ENCODE measurements around the gene GOLGA6L9.
"Not testable (repeated sequence)": the region's sequence is repeated elsewhere in the genome, so short reads cannot be mapped to it uniquely, and the experiment has no call there.

Gene GOLGA6L9

DNA sequence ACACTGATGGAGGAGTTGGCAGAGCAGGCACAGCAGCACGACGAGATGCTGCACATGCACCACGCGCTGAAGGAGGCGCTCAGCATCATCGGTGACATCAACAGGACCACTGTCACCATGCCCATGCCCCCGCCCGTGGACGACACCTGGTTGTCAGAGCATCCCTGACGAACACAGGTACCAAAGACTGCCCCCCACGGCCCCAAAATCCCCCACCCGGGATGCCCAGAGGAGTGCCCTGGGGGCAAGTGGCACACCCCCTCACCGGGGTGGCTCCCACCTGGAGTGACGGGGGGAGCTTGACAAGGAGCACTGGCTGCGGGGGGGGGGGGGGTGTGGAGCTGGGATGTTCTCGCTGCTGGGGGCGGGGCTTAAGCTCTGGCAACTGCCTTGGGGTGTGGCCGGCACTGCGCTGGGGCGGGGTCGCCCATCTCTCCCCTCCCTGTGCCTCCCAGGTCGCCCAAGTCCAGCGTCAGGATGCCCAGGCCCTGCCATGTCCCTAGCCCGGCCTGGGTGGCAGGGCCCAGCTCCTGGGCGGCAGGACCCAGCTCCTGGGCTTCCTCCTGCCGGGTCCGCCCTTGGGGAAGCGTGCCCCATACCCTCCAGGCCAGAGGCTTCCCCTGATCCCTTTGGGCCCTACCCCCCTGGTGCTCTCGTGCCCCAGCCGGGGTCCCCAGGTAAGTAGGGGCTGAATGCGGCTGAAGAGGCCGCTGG, 42.8 kb downstream of the GOLGA6L9 start:
- DNase-seq: not testable (repeated sequence)

GRCh38 chr15:82474596-82475325, 45.1 kb downstream of the GOLGA6L9 start:
- not testable (repeated sequence) for DNase-seq

- not testable (repeated sequence) for DNase-seq
These were observed 45.8 kb downstream of the GOLGA6L9 start for GRCh38 chr15:82475345-82475967.

- not testable (repeated sequence) for DNase-seq
These were observed 47.2 kb downstream of the GOLGA6L9 start for GRCh38 chr15:82476697-82477342.

DNA sequence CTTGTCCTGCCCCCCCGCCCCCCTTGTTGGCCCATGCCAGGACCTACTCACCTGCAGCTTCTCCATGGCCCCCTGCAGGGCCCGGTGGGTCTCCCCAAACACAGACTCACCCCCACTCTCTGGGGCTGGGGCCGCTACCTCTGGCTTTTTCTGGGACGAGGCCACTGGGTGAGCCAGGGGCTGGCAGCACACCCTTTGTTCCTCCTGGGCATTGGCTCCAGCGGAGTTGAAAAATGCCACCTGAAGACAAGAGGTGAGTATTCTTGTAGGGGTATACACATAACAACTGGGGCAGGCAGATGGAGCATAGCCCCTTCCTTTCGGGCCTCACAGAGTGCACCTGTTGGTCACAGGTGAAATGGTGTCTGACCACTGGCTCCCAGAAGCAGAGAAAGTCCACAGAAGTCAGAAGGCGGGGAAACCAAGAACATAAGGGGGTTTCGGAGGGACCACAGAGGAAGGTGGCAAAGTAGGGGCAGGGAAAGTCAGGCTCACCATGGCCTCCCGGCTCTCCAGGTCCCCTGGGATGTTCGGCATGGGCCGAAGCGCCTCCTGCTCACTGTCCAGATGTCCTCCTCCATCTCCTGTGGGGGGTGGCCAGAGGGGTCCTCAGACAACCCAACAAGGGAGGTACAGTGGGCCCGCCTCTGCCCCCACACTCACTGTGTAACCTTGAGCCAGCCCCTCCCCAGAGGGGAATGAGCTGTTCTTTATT, 47.9 kb downstream of the GOLGA6L9 start:
- not testable (repeated sequence) for DNase-seq
